MG63 (cell line): ENCODE data around the gene CATSPER2. TPM values are rescaled to one million over a fixed set of nuclear protein-coding genes. Genes with fewer than 3 reads are reported as not detected.
"Not testable (repeated sequence)": the region's sequence is repeated elsewhere in the genome, so short reads cannot be mapped to it uniquely, and the experiment has no call there.

Experiments used
- DNase-seq: peaks from one replicate; pipeline ENCODE4 v3.0.0-alpha.2; 2020
- H3K27me3 ChIP-seq: fragments of 250-450 bp; sonication (Bioruptor Pico); 2 replicates; pipeline ENCODE4 v1.5.1; 2020; ENCODE audit warnings: mild to moderate bottlenecking, moderate library complexity
- H3K36me3 ChIP-seq: fragments of 250-450 bp; sonication (Bioruptor Pico); 2 replicates; pipeline ENCODE4 v1.5.1; 2020; ENCODE audit warnings: mild to moderate bottlenecking, moderate library complexity
- H3K4me3 ChIP-seq: fragments of 250-450 bp; sonication (Bioruptor Pico); 2 replicates; pipeline ENCODE4 v1.5.1; 2020; ENCODE audit warnings: mild to moderate bottlenecking, moderate library complexity
- H3K9me3 ChIP-seq: fragments of 250-450 bp; sonication (Bioruptor Pico); 2 replicates; pipeline ENCODE4 v1.5.1; 2020; ENCODE audit warnings: mild to moderate bottlenecking, moderate library complexity
- total RNA-seq: library from RNA; depleted of rRNA; stranded (reverse); fragments of >200 nt; shearing (Covaris generic); gene quantifications from 2 replicates; pipeline ENCODE4 v1.2.3, GENCODE V29; 2014; ENCODE audit warnings: low replicate concordance; rRNA removed

The CATSPER2 gene
- total RNA-seq, 1 experiment from 2014 or later: 0.46 TPM

- H3K27me3 ChIP-seq, H3K36me3 ChIP-seq, H3K9me3 ChIP-seq, DNase-seq, H3K4me3 ChIP-seq: not testable (repeated sequence)
These were observed 30.9 kb downstream of the CATSPER2 start for GRCh38 chr15:43617750-43618149.

- not testable (repeated sequence) for H3K27me3 ChIP-seq, H3K36me3 ChIP-seq, H3K9me3 ChIP-seq, H3K4me3 ChIP-seq
- DNase-seq: peak; percentile 61
These were observed 46.4 kb downstream of the CATSPER2 start for GRCh38 chr15:43602233-43602632.

GRCh38 chr15:43600200-43600599 is 48.4 kb downstream of the CATSPER2 start:
- not testable (repeated sequence) for H3K4me3 ChIP-seq, DNase-seq, H3K36me3 ChIP-seq, H3K9me3 ChIP-seq, H3K27me3 ChIP-seq

GRCh38 chr15:43599131-43599530 is 49.5 kb downstream of the CATSPER2 start:
- not testable (repeated sequence) for DNase-seq, H3K4me3 ChIP-seq, H3K36me3 ChIP-seq, H3K27me3 ChIP-seq, H3K9me3 ChIP-seq

- H3K36me3 ChIP-seq, DNase-seq, H3K9me3 ChIP-seq, H3K27me3 ChIP-seq, H3K4me3 ChIP-seq: not testable (repeated sequence)
These were observed 55.1 kb downstream of the CATSPER2 start, which contains the start of gene CKMT1B for GRCh38 chr15:43593328-43594190. CKMT1B (plus strand) TSS chr15:43594027; CDS start chr15:43594219, 192 bp downstream.

- not testable (repeated sequence) for DNase-seq, H3K4me3 ChIP-seq
These were observed 55.8 kb downstream of the CATSPER2 start for GRCh38 chr15:43592841-43593240.

GRCh38 chr15:43589778-43590466 is 58.7 kb downstream of the CATSPER2 start, which contains the start of gene PPIP5K1:
PPIP5K1 (minus strand) TSS chr15:43590208; CDS start chr15:43584504, 5,704 bp downstream.
- H3K36me3 ChIP-seq, DNase-seq, H3K4me3 ChIP-seq, H3K27me3 ChIP-seq, H3K9me3 ChIP-seq: not testable (repeated sequence)

More at GRCh38 chr15:43592841-43593240, 55.8 kb downstream of the CATSPER2 start:
- H3K36me3 ChIP-seq, H3K9me3 ChIP-seq, H3K27me3 ChIP-seq: not testable (repeated sequence)

Other genes starting within 250 kb of the CATSPER2 start
- 45.8 and 52.6 TPM in 2 replicates for gene TP53BP1, start 155.7 kb downstream of the CATSPER2 start, total RNA-seq
- 0.74 and 2.3 TPM in 2 replicates for gene MAP1A, start 131.2 kb downstream of the CATSPER2 start, total RNA-seq
- gene PPIP5K1, start 58.6 kb downstream of the CATSPER2 start, total RNA-seq: 17.4 and 24.4 TPM in 2 replicates
- gene CKMT1B, start 54.8 kb downstream of the CATSPER2 start, total RNA-seq: not detected in 2 replicates
- gene STRC, start 30.0 kb downstream of the CATSPER2 start, total RNA-seq: not detected in 2 replicates
- not detected in 2 replicates for gene CKMT1A, start 45.0 kb upstream of the CATSPER2 start, total RNA-seq
- 441 and 532 TPM in 2 replicates for gene PDIA3, start 97.6 kb upstream of the CATSPER2 start, total RNA-seq
- 5.6 TPM in 1 of 2 replicates, not detected in the other for gene ELL3, start 128.1 kb upstream of the CATSPER2 start, total RNA-seq
- gene SERF2, start 143.5 kb upstream of the CATSPER2 start, total RNA-seq: 272 and 1,334 TPM in 2 replicates
- gene SERINC4, start 151.4 kb upstream of the CATSPER2 start, total RNA-seq: not detected in 2 replicates
- 7.9 and 9.6 TPM in 2 replicates for gene HYPK, start 151.8 kb upstream of the CATSPER2 start, total RNA-seq
- gene MFAP1, start 175.8 kb upstream of the CATSPER2 start, total RNA-seq: 8.8 and 16.4 TPM in 2 replicates
- 49.9 and 53.5 TPM in 2 replicates for gene WDR76, start 178.2 kb upstream of the CATSPER2 start, total RNA-seq